ENCODE measurements around the gene SFTPB. TPM values are rescaled to one million over a fixed set of nuclear protein-coding genes. Genes with fewer than 3 reads are reported as not detected.

The SFTPB gene
- total and polyA plus RNA-seq, 4 donors = not detected

DNA sequence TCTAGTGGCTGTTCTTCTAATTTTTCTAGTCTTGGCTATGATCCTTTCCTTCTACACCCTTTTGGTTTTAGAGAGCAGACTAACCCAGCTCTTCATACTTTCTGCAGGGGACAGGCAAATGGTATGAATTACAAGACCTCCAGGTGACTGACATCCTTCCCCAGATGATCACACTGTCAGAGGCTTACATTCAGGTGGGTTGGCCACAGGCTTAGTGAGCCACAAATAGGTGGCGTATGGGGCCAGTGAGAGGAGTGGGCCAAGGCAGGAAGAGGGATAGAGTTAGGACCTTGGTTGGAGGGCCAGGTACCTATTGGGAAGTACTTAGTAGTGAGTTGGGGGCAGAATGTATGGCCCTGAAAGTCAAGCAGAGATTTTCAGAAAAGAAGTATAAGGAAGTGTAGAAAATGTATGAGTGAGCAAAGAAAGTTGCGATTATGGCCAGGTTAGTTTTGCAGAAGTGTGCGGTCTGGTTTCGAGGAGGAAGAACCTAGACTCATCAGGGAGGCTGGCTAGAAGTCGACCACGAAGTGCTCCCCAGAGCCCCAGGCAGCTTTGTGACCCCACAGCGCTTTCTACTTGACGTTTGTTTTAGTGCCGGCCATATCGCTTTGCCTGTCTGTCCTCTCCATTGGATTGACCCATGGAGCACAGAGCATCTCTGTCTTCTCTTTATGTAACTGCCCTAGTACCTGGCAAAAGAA is 20.0 kb downstream of the SFTPB start:
- no peaks in the 10 kb centered on the region for H3K9me3 ChIP-seq (ENCODE audit: control insufficient read depth in 4 of 4, low read length in 3 of 4)
- WGBS = 91% methylated on average over 10 of the region's 10 CpGs

DNA sequence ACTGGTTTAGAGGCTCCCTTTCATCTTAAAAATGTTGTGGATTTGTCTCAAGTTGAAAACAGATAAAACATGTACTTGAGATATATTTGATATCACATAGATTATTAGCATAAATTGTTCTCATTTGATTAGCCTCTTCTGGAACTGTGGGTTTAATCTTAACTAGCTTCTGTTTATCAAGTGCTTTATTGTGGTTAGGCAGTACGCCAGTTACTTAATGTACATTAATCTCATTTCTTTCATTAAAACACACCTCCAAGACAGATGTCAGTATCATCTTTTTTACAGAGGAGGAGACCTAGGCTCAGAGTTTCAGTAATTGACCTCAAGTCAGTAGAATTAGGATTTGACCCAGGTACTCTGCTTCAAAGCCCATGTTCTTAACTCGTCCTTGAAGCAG is 21.8 kb downstream of the SFTPB start:
- no peaks in the 10 kb centered on the region for H3K27me3 ChIP-seq (ENCODE audit: control insufficient read depth in 4 of 4, insufficient read depth in 4 of 4, low read length in 3 of 4)
- 92% methylated on average over 2 of the region's 2 CpGs for WGBS
- peaks cover 16 to 79% (median 65%) of the 10 kb centered on the region in 4 donors for H3K36me3 ChIP-seq (ENCODE audit: control insufficient read depth in 4 of 4, insufficient read depth in 3 of 4, low read depth in 1 of 4, low read length in 3 of 4)
- no peak overlapping the region for H3K9ac ChIP-seq (ENCODE audit: low read depth in 1 of 2, low read length in 2 of 2)
- no peaks in the 10 kb centered on the region for H3K9me3 ChIP-seq (ENCODE audit: control insufficient read depth in 4 of 4, low read length in 3 of 4)
- no peak overlapping the region for H3K27ac ChIP-seq (ENCODE audit: low read depth in 1 of 2, low read length in 2 of 2)
- H3K4me3 ChIP-seq (ENCODE audit: low read depth in 1 of 3, low read length in 3 of 3) = no peak overlapping the region
- H3K4me1 ChIP-seq (ENCODE audit: control insufficient read depth in 4 of 4, insufficient read depth in 4 of 4, low read length in 3 of 4) = no peaks in the 10 kb centered on the region
- no peak for DNase-seq (ENCODE audit: low spot score)
- TF ChIP-seq YY1 (IDR thresholded peaks at IDR 0.05) (no peak), GABPA (IDR thresholded peaks at IDR 0.05 in 1 of 2, conservative IDR thresholded peaks at IDR 0.05 in 1 of 2) (no peak), RAD21 (IDR thresholded peaks at IDR 0.05) (no peak), HNF4G (IDR thresholded peaks at IDR 0.05) (no peak), SP1 (IDR thresholded peaks at IDR 0.05) (no peak)
- TF ChIP-seq, protein P1, sequence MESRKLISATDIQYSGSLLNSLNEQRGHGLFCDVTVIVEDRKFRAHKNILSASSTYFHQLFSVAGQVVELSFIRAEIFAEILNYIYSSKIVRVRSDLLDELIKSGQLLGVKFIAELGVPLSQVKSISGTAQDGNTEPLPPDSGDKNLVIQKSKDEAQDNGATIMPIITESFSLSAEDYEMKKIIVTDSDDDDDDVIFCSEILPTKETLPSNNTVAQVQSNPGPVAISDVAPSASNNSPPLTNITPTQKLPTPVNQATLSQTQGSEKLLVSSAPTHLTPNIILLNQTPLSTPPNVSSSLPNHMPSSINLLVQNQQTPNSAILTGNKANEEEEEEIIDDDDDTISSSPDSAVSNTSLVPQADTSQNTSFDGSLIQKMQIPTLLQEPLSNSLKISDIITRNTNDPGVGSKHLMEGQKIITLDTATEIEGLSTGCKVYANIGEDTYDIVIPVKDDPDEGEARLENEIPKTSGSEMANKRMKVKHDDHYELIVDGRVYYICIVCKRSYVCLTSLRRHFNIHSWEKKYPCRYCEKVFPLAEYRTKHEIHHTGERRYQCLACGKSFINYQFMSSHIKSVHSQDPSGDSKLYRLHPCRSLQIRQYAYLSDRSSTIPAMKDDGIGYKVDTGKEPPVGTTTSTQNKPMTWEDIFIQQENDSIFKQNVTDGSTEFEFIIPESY (IDR thresholded peaks at IDR 0.05) = no peak
- TF ChIP-seq, protein P2, sequence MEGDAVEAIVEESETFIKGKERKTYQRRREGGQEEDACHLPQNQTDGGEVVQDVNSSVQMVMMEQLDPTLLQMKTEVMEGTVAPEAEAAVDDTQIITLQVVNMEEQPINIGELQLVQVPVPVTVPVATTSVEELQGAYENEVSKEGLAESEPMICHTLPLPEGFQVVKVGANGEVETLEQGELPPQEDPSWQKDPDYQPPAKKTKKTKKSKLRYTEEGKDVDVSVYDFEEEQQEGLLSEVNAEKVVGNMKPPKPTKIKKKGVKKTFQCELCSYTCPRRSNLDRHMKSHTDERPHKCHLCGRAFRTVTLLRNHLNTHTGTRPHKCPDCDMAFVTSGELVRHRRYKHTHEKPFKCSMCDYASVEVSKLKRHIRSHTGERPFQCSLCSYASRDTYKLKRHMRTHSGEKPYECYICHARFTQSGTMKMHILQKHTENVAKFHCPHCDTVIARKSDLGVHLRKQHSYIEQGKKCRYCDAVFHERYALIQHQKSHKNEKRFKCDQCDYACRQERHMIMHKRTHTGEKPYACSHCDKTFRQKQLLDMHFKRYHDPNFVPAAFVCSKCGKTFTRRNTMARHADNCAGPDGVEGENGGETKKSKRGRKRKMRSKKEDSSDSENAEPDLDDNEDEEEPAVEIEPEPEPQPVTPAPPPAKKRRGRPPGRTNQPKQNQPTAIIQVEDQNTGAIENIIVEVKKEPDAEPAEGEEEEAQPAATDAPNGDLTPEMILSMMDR (IDR thresholded peaks at IDR 0.05; ENCODE audit: low read depth, low read length, missing input control) = no peak
- TF ChIP-seq, protein P3, sequence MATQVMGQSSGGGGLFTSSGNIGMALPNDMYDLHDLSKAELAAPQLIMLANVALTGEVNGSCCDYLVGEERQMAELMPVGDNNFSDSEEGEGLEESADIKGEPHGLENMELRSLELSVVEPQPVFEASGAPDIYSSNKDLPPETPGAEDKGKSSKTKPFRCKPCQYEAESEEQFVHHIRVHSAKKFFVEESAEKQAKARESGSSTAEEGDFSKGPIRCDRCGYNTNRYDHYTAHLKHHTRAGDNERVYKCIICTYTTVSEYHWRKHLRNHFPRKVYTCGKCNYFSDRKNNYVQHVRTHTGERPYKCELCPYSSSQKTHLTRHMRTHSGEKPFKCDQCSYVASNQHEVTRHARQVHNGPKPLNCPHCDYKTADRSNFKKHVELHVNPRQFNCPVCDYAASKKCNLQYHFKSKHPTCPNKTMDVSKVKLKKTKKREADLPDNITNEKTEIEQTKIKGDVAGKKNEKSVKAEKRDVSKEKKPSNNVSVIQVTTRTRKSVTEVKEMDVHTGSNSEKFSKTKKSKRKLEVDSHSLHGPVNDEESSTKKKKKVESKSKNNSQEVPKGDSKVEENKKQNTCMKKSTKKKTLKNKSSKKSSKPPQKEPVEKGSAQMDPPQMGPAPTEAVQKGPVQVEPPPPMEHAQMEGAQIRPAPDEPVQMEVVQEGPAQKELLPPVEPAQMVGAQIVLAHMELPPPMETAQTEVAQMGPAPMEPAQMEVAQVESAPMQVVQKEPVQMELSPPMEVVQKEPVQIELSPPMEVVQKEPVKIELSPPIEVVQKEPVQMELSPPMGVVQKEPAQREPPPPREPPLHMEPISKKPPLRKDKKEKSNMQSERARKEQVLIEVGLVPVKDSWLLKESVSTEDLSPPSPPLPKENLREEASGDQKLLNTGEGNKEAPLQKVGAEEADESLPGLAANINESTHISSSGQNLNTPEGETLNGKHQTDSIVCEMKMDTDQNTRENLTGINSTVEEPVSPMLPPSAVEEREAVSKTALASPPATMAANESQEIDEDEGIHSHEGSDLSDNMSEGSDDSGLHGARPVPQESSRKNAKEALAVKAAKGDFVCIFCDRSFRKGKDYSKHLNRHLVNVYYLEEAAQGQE (IDR thresholded peaks at IDR 0.05) = no peak

More for the DNA sequence above, 20.0 kb downstream of the SFTPB start:
- Histone ChIP-seq H3K27me3 (ENCODE audit: control insufficient read depth in 4 of 4, insufficient read depth in 4 of 4, low read length in 3 of 4) (no peaks in the 10 kb centered on the region), H3K9ac (ENCODE audit: low read depth in 1 of 2, low read length in 2 of 2) (no peak overlapping the region), H3K36me3 (ENCODE audit: control insufficient read depth in 4 of 4, insufficient read depth in 3 of 4, low read depth in 1 of 4, low read length in 3 of 4) (peaks cover 16 to 70% (median 55%) of the 10 kb centered on the region in 4 donors), H3K27ac (ENCODE audit: low read depth in 1 of 2, low read length in 2 of 2) (no peak overlapping the region), H3K4me3 (ENCODE audit: low read depth in 1 of 3, low read length in 3 of 3) (no peak overlapping the region), H3K4me1 (ENCODE audit: control insufficient read depth in 4 of 4, insufficient read depth in 4 of 4, low read length in 3 of 4) (no peaks in the 10 kb centered on the region)
- TF ChIP-seq, protein P3 (IDR thresholded peaks at IDR 0.05) = no peak
- TF ChIP-seq, protein P2 (IDR thresholded peaks at IDR 0.05; ENCODE audit: low read depth, low read length, missing input control) = no peak
- TF ChIP-seq GABPA (IDR thresholded peaks at IDR 0.05 in 1 of 2, conservative IDR thresholded peaks at IDR 0.05 in 1 of 2) = no peak
- no peak for TF ChIP-seq FOXA2 (IDR thresholded peaks at IDR 0.05)
- TF ChIP-seq, protein P4, sequence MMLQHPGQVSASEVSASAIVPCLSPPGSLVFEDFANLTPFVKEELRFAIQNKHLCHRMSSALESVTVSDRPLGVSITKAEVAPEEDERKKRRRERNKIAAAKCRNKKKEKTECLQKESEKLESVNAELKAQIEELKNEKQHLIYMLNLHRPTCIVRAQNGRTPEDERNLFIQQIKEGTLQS (IDR thresholded peaks at IDR 0.05) = no peak
- TF ChIP-seq FOXA1 (IDR thresholded peaks at IDR 0.05) = no peak
- TF ChIP-seq RAD21 (IDR thresholded peaks at IDR 0.05) = no peak
- TF ChIP-seq HNF4G (IDR thresholded peaks at IDR 0.05) = no peak
- TF ChIP-seq EGR1 (IDR thresholded peaks at IDR 0.05; ENCODE audit: low read depth in 2 of 2) = no peak
- TF ChIP-seq TAF1 (conservative IDR thresholded peaks at IDR 0.05) = no peak
- no peak for TF ChIP-seq RXRA (IDR thresholded peaks at IDR 0.05)
- TF ChIP-seq HNF4A (conservative IDR thresholded peaks at IDR 0.05) = no peak
- no peak for DNase-seq (ENCODE audit: low spot score)

All from liver (tissue), 9 donors.